A549 (cell line): ENCODE measurements around the gene RCE1.

Experiments
- CHD2 ChIP-seq: fragments of 150-350 bp; IDR thresholded peaks from 2 replicates; pipeline ENCODE4 v1.6.1; 2014; ENCODE audit warnings: low read length; ENCODE audit not compliant: partially characterized antibody
- CTCF ChIP-seq: fragments of >200 bp; sonication (Bioruptor Twin); formaldehyde crosslinking; IDR thresholded peaks from 3 replicates; pipeline ENCODE4 v1.5.1; 2016
- FOSL2 ChIP-seq, 2 experiments: fragments of 450-650 bp in 1 of 2; fragments of >200 bp in 1 of 2; sonication (Bioruptor Twin) in 1 of 2; formaldehyde crosslinking; IDR thresholded peaks; 2 replicates each; pipeline versions ENCODE4 v1.5.0 to v1.6.1; 2016 to 2020; ENCODE audit warnings: mild to moderate bottlenecking in 1 of 2, moderate library complexity in 1 of 2
- HDAC2 ChIP-seq: fragments of 200-600 bp; sonication (generic); IDR thresholded peaks from 2 replicates; pipeline ENCODE4 v1.6.1; 2016
- HMGXB4 ChIP-seq: fragments of 250-450 bp; sonication (Bioruptor Pico); IDR thresholded peaks from 2 replicates; pipeline ENCODE4 v1.5.0; 2021; ENCODE audit warnings: mild to moderate bottlenecking, moderate library complexity, borderline replicate concordance
- KDM1A ChIP-seq: fragments of 200-600 bp; sonication (generic); IDR thresholded peaks from 2 replicates; pipeline ENCODE4 v1.6.1; 2016; ENCODE audit warnings: low read depth, mild to moderate bottlenecking
- MAZ ChIP-seq: fragments of 150-350 bp; IDR thresholded peaks from 2 replicates; pipeline ENCODE4 v1.6.1; 2014; ENCODE audit warnings: antibody characterized with exemption, low read depth, low read length, borderline replicate concordance
- NFE2L2 ChIP-seq: fragments of 150-350 bp; conservative IDR thresholded peaks from 2 replicates; pipeline ENCODE4 v1.6.1; 2014; ENCODE audit warnings: low read length
- POLR2A ChIP-seq: IDR thresholded peaks from 2 replicates; pipeline ENCODE4 v1.6.1; 2012; ENCODE audit warnings: mild to moderate bottlenecking, low read length
- SMC3 ChIP-seq: fragments of >200 bp; sonication (Bioruptor Twin); formaldehyde crosslinking; IDR thresholded peaks from 3 replicates; pipeline ENCODE4 v1.6.1; 2018; ENCODE audit warnings: inconsistent platforms
- ZFP36 ChIP-seq: fragments of 450-650 bp; IDR thresholded peaks from 2 replicates; pipeline ENCODE4 v1.6.1; 2014; ENCODE audit warnings: borderline replicate concordance; ENCODE audit not compliant: partially characterized antibody

GRCh38 chr11:66850235-66850587 lies 7.0 kb downstream of the RCE1 start:
- TF ChIP-seq HMGXB4 (CRISPR knock-in tag) (no peak), KDM1A (no peak), CTCF (no peak), POLR2A (no peak), NFE2L2 (no peak), FOSL2 (IDR thresholded peaks at IDR 0.05) (no peak), FOSL2 (CRISPR knock-in tag; IDR thresholded peaks at IDR 0.05) (no peak), ZFP36 (no peak), HDAC2 (no peak), SMC3 (no peak), MAZ (no peak), CHD2 (no peak)
